ENCODE results near the gene IQGAP2.

The IQGAP2 gene

DNA sequence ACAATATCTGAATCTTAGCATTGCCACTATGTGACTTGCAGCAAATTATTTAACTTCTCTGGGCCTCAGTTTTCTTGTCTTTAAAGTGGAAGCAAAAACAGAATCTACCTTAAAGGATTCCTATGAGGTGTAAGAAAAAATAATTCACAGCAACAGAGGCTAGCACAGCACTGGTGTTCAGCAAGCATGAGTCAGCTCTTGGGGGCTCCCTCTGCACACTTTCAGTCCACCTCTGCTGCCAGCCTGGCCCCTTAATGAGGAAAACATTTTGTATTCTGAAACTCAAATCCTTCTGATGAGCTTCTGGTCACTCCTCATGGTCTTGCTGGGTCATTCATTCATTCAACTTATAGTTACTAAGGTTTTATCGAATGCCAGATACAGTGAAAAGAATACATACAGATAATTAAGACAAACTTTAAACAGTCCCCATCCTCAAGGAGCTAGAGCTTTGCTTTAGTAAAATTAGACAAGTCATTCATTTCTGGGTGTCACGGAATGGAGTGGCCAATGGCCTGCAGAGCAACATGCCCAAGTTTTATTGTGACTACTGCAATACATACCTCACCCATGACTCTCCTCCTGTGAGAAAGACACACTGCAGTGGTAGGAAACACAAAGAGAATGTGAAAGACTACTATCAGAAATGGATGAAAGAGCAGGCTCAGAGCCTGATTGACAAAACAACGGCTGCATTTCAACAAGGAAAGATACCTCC, 26.8 kb upstream of the IQGAP2 start:
- Mint-ChIP-seq H3K27me3 (no peaks in the 10 kb centered on the region), H3K27ac (peak overlapping the region in 1 of 2 donors; percentile 50), H3K9me3 (no peaks in the 10 kb centered on the region), H3K4me3 (no peak overlapping the region), H3K4me1 (ENCODE audit: low read depth in 2 of 2) (peaks cover 21 to 39% of the 10 kb centered on the region in 2 donors), H3K36me3 (ENCODE audit: insufficient read depth) (no peaks in the 10 kb centered on the region)
- DNase-seq (no peak), ATAC-seq (replicated peaks) (no peak)

GRCh38 chr5:76376866-76377230, 26.2 kb upstream of the IQGAP2 start:
- no peaks in the 10 kb centered on the region for H3K36me3 Mint-ChIP-seq (ENCODE audit: insufficient read depth)
- no peak overlapping the region for H3K4me3 Mint-ChIP-seq
- H3K27ac Mint-ChIP-seq = peak overlapping the region; percentile 24 to 30
- H3K9me3 Mint-ChIP-seq = no peaks in the 10 kb centered on the region
- H3K4me1 Mint-ChIP-seq (ENCODE audit: low read depth in 2 of 2) = peaks cover 21 to 39% of the 10 kb centered on the region in 2 donors
- no peak for DNase-seq
- no peak for ATAC-seq (replicated peaks)
- H3K27me3 Mint-ChIP-seq = no peaks in the 10 kb centered on the region

DNA sequence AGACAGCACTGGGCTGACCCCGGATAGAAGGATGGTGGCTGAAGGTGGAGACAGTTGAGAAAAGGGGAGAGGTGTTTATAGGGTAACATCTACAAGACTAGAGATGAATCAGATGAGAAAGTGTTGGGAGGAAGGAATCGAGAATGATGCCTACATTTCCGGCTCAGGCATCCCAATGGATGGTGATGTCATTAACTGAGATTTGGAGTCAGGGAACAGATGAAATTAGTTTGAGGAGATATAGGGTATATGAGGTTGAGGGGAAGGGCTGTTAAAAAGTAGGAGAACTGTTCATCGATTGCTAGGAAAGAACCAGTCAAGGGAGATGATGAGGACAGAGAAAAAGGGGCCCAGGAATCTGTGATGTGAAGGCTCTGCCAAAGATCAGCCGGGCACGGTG, 24.7 kb upstream of the IQGAP2 start:
- Mint-ChIP-seq H3K4me1 (ENCODE audit: low read depth in 2 of 2) (peaks cover 26 to 38% of the 10 kb centered on the region in 2 donors), H3K36me3 (ENCODE audit: insufficient read depth) (no peaks in the 10 kb centered on the region), H3K4me3 (no peak overlapping the region), H3K9me3 (no peaks in the 10 kb centered on the region), H3K27ac (peak overlapping the region; percentile 13 to 30), H3K27me3 (no peaks in the 10 kb centered on the region)
- DNase-seq (no peak), ATAC-seq (replicated peaks) (no peak)

DNA sequence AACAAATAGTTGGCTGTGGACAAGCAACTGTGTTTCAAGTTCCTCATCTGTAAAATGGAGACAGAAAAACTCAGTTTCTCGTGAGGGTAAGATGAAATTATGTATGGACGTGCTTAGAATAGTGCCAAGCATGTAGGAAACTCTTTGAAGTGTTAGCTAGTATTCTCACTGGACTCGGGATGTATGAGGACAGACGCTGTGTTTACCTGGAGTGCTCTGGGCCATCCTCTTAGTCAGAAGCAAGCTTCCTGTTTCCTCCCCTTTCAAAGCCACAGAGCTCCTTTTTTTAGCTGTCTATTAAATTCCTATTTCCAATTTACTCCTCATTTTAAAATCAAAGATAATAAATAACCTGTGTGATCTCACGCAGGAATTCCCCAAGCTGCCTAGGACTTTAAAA, 23.8 kb upstream of the IQGAP2 start:
- no peaks in the 10 kb centered on the region for H3K36me3 Mint-ChIP-seq (ENCODE audit: insufficient read depth)
- DNase-seq = no peak
- H3K9me3 Mint-ChIP-seq = no peaks in the 10 kb centered on the region
- ATAC-seq (replicated peaks) = no peak
- H3K27me3 Mint-ChIP-seq = no peaks in the 10 kb centered on the region
- H3K27ac Mint-ChIP-seq = peak overlapping the region in 1 of 2 donors; percentile 13
- H3K4me1 Mint-ChIP-seq (ENCODE audit: low read depth in 2 of 2) = peaks cover 33 to 45% of the 10 kb centered on the region in 2 donors
- no peak overlapping the region for H3K4me3 Mint-ChIP-seq

GRCh38 chr5:76379855-76380254, 23.2 kb upstream of the IQGAP2 start:
- Mint-ChIP-seq H3K4me3 (no peak overlapping the region), H3K27me3 (no peaks in the 10 kb centered on the region), H3K36me3 (ENCODE audit: insufficient read depth) (no peaks in the 10 kb centered on the region), H3K9me3 (no peaks in the 10 kb centered on the region), H3K27ac (peak overlapping the region in 1 of 2 donors; percentile 13), H3K4me1 (ENCODE audit: low read depth in 2 of 2) (peaks cover 33 to 48% of the 10 kb centered on the region in 2 donors)
- DNase-seq (no peak), ATAC-seq (replicated peaks) (no peak)

- no peaks in the 10 kb centered on the region for H3K9me3 Mint-ChIP-seq
- no peak for DNase-seq
- ATAC-seq (replicated peaks) = no peak
- no peak overlapping the region for H3K27ac Mint-ChIP-seq
- H3K27me3 Mint-ChIP-seq = no peaks in the 10 kb centered on the region
- H3K36me3 Mint-ChIP-seq (ENCODE audit: insufficient read depth) = no peaks in the 10 kb centered on the region
- H3K4me3 Mint-ChIP-seq = no peak overlapping the region
- peaks cover 31 to 52% of the 10 kb centered on the region in 2 donors for H3K4me1 Mint-ChIP-seq (ENCODE audit: low read depth in 2 of 2)
Observed at GRCh38 chr5:76380346-76381066, 22.6 kb upstream of the IQGAP2 start.

DNA sequence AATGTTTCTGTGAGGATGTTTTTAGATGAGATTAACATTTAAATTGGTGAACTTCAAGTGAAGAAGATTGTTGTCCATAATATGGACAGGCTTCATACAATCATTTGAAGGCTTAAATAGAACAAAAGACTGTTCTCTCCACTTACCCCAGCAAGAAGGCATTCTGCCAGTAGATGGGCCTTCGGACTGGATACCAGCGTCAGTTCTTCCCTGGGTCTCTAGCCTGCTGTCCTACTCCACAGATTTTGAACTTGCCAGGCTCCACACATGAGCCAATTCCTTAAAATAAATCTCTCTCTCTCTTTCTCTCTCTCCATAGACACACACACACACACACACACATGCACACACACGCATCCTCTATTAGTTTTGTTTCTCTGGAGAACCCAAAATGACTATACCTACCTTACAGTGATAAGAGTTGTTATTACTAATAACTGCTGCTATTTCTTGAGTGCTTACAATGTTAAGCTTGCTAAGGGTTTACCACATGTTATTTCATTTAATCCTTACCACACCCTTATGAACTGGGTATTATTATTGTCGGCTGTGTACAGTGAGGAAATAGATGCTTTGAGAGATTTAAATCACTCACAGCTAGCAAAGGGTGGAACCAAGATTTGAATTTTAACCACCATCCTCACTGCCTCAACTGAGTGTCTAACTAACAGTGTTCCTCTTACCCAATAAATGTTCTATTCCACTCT, 19.8 kb upstream of the IQGAP2 start:
- peak overlapping the region in 1 of 2 donors; percentile 16 for H3K4me3 Mint-ChIP-seq
- ATAC-seq (replicated peaks) = peak; percentile 78

DNA sequence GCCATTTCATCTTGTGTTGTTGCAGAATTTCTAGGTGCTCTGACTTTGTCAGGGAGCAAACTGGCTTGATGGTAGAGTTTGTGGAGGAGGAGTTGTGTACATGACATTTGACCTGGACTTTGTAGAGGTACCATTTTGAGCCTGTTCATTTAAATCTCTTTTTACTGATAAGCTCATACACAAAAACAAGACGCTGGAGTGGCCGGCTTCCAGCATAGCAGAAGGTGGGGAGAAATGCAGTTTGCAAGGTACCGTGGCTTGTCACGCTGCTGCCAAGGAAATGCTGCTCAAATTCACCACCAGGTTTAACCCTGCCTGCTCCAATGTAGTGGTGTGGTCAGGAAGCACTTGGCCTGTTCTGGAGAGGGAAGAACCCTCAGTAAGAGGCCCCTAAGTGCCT, 18.9 kb upstream of the IQGAP2 start:
- DNase-seq (no peak), ATAC-seq (replicated peaks) (no peak)
- Mint-ChIP-seq H3K27me3 (no peaks in the 10 kb centered on the region), H3K4me1 (ENCODE audit: low read depth in 2 of 2) (peaks cover 23 to 39% of the 10 kb centered on the region in 2 donors), H3K36me3 (ENCODE audit: insufficient read depth) (no peaks in the 10 kb centered on the region), H3K4me3 (peak overlapping the region in 1 of 2 donors; percentile 40), H3K27ac (peak overlapping the region; percentile 77 to 88), H3K9me3 (no peaks in the 10 kb centered on the region)

More for the DNA sequence above, 19.8 kb upstream of the IQGAP2 start:
- no peak for DNase-seq
- no peaks in the 10 kb centered on the region for H3K27me3 Mint-ChIP-seq
- H3K36me3 Mint-ChIP-seq (ENCODE audit: insufficient read depth) = no peaks in the 10 kb centered on the region
- H3K27ac Mint-ChIP-seq = peak overlapping the region; percentile 39 to 88
- H3K4me1 Mint-ChIP-seq (ENCODE audit: low read depth in 2 of 2) = peaks cover 31 to 47% of the 10 kb centered on the region in 2 donors
- H3K9me3 Mint-ChIP-seq = no peaks in the 10 kb centered on the region

DNA sequence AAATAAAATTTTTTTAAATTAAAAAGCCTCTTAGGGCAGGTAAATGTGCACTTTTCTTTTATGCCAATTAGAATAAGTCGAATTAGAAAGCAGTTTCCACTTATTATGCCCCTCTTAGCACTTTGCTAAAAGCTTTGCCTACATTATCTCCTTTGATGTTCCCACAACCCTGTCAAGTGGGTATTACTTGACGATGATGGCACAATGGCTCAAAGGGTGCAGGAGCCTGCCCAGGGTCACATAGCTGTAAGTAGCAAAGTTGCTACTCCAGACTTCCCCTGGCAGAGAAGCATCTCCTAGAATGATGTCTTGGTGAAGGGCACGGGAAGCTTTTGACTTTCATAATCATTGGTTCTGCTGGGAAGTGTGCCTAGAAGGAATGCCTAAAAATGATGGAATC, 18.4 kb upstream of the IQGAP2 start:
- ATAC-seq (replicated peaks) = peak; percentile 47
- DNase-seq = no peak

GRCh38 chr5:76385540-76385939, 17.5 kb upstream of the IQGAP2 start:
- Mint-ChIP-seq H3K27me3 (no peaks in the 10 kb centered on the region), H3K4me3 (no peak overlapping the region), H3K9me3 (no peaks in the 10 kb centered on the region), H3K4me1 (ENCODE audit: low read depth in 2 of 2) (peaks cover 26 to 41% of the 10 kb centered on the region in 2 donors), H3K36me3 (ENCODE audit: insufficient read depth) (peaks cover 6% of the 10 kb centered on the region), H3K27ac (peak overlapping the region in 1 of 2 donors; percentile 82)
- DNase-seq (no peak), ATAC-seq (replicated peaks) (no peak)

More for the DNA sequence above, 18.4 kb upstream of the IQGAP2 start:
- Mint-ChIP-seq H3K4me1 (ENCODE audit: low read depth in 2 of 2) (peaks cover 20 to 36% of the 10 kb centered on the region in 2 donors), H3K9me3 (no peaks in the 10 kb centered on the region), H3K27ac (peak overlapping the region in 1 of 2 donors; percentile 52), H3K27me3 (no peaks in the 10 kb centered on the region), H3K4me3 (peak overlapping the region in 1 of 2 donors; percentile 40), H3K36me3 (ENCODE audit: insufficient read depth) (no peaks in the 10 kb centered on the region)

- DNase-seq (no peak), ATAC-seq (replicated peaks) (no peak)
- Mint-ChIP-seq H3K36me3 (ENCODE audit: insufficient read depth) (peaks cover 6% of the 10 kb centered on the region), H3K27ac (peak overlapping the region in 1 of 2 donors; percentile 82), H3K4me3 (no peak overlapping the region), H3K4me1 (ENCODE audit: low read depth in 2 of 2) (peaks cover 26 to 44% of the 10 kb centered on the region in 2 donors), H3K9me3 (no peaks in the 10 kb centered on the region), H3K27me3 (no peaks in the 10 kb centered on the region)
Observed at GRCh38 chr5:76386360-76386759, 16.7 kb upstream of the IQGAP2 start.

DNA sequence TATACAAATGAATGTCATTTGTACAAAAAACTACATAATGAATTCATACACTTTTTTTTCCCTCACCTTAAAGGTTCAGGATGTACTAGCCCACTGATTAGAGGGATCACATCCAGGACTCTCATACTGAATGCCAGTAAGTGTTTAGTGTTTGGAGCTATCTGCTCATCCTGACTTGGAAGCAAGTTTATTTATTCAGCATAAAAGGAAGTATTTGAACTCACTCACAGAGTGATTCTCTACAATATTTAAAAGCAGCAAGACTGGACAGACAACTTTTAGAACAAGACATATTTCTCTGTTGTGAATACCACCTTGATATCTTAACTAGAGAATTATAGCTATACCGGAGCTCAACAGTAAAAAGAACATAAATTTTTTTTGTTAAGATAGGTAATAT, 14.8 kb upstream of the IQGAP2 start:
- DNase-seq (no peak), ATAC-seq (replicated peaks) (no peak)
- H3K4me1 Mint-ChIP-seq (ENCODE audit: low read depth in 2 of 2) = peaks cover 30 to 55% of the 10 kb centered on the region in 2 donors
- H3K27ac Mint-ChIP-seq = no peak overlapping the region
- no peaks in the 10 kb centered on the region for H3K9me3 Mint-ChIP-seq
- H3K4me3 Mint-ChIP-seq = no peak overlapping the region
- no peaks in the 10 kb centered on the region for H3K27me3 Mint-ChIP-seq
- H3K36me3 Mint-ChIP-seq (ENCODE audit: insufficient read depth) = peaks cover 6% of the 10 kb centered on the region

DNA sequence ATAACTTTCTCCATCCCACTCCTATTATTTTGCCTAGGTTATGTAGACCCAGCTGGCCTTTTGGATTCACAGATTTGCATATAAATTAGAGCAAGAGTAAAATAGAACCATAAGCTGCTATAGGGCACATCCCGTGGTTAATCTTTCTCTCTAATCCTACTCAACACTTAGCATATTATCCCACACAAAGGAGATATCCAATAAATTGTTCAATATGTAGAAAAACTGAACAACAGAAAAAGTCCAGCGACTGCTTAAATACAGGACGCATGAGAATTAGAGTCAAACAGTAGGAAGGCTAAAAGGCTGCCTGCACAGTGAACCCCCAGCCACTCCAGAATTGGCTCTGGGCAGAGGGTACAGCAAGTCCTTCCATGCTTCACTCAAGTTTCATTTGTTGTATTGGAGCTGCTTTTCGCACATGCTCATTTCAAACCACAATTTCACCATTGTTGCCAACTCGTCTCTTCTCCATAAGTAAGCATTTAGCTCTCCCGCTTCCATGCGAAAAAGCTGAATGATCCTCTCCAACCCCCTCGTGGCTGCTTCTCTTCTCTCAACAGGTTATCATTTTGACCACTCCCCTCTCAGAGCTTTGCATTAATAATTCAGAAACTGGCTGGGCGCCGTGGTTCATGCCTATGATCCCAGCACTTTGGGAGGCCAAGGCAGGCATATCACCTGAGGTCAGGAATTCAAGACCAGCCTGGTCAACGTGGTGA, 14.1 kb upstream of the IQGAP2 start:
- DNase-seq (no peak), ATAC-seq (replicated peaks) (no peak)
- Mint-ChIP-seq H3K4me3 (no peak overlapping the region), H3K36me3 (ENCODE audit: insufficient read depth) (peaks cover 6% of the 10 kb centered on the region), H3K9me3 (no peaks in the 10 kb centered on the region), H3K27me3 (no peaks in the 10 kb centered on the region), H3K4me1 (ENCODE audit: low read depth in 2 of 2) (peaks cover 26 to 54% of the 10 kb centered on the region in 2 donors), H3K27ac (no peak overlapping the region)
